T-helper 2 cell (primary cell): ENCODE data around the gene KCNH1.

ENCODE experiments used
- DNase-seq, 5 experiments: peaks; one replicate each; pipeline versions ENCODE4 v3.0.0 to v3.0.0-alpha.2; 2012 to 2022

Gene KCNH1

GRCh38 chr1:210792250-210793102, 341.5 kb downstream of the KCNH1 start:
- peak in 1 of 5 experiments; percentile 3 for DNase-seq

- DNase-seq, result peak in 1 of 5 experiments; percentile 64
These were observed 343.8 kb downstream of the KCNH1 start for GRCh38 chr1:210790196-210790595.

- DNase-seq, result no peak
These were observed 346.1 kb downstream of the KCNH1 start for GRCh38 chr1:210787800-210788199.

- DNase-seq, result no peak
These were observed 347.4 kb downstream of the KCNH1 start for GRCh38 chr1:210786546-210786945.

GRCh38 chr1:210783925-210784324, 350.0 kb downstream of the KCNH1 start:
- no peak for DNase-seq

GRCh38 chr1:210781652-210782051, 352.3 kb downstream of the KCNH1 start:
- no peak for DNase-seq

- DNase-seq, result no peak
These were observed 354.7 kb downstream of the KCNH1 start for GRCh38 chr1:210779269-210779668.

GRCh38 chr1:210777914-210778313, 356.0 kb downstream of the KCNH1 start:
- no peak for DNase-seq

- no peak for DNase-seq
These were observed 357.2 kb downstream of the KCNH1 start for GRCh38 chr1:210776712-210777111.

GRCh38 chr1:210775289-210775688, 358.7 kb downstream of the KCNH1 start:
- DNase-seq, result no peak

GRCh38 chr1:210773450-210773849, 360.5 kb downstream of the KCNH1 start:
- no peak for DNase-seq

- no peak for DNase-seq
These were observed 362.8 kb downstream of the KCNH1 start for GRCh38 chr1:210771131-210771530.

GRCh38 chr1:210770396-210770984, 363.5 kb downstream of the KCNH1 start:
- DNase-seq, result no peak

GRCh38 chr1:210769473-210769872, 364.5 kb downstream of the KCNH1 start:
- no peak for DNase-seq

GRCh38 chr1:210764536-210764935, 369.4 kb downstream of the KCNH1 start:
- DNase-seq, result no peak

- no peak for DNase-seq
These were observed 375.2 kb downstream of the KCNH1 start for GRCh38 chr1:210758761-210759160.

- DNase-seq, result no peak
These were observed 375.7 kb downstream of the KCNH1 start for GRCh38 chr1:210758261-210758660.

GRCh38 chr1:210757677-210758076, 376.3 kb downstream of the KCNH1 start:
- no peak for DNase-seq

GRCh38 chr1:210755991-210756659, 377.8 kb downstream of the KCNH1 start:
- peak in 1 of 5 experiments; percentile 48 for DNase-seq

- no peak for DNase-seq
These were observed 378.9 kb downstream of the KCNH1 start for GRCh38 chr1:210754878-210755665.

GRCh38 chr1:210751911-210752310, 382.0 kb downstream of the KCNH1 start:
- DNase-seq, result no peak

GRCh38 chr1:210750468-210750867, 383.5 kb downstream of the KCNH1 start:
- no peak for DNase-seq

GRCh38 chr1:210748796-210749195, 385.2 kb downstream of the KCNH1 start:
- DNase-seq, result no peak
